BE2C (cell line): ENCODE data around the gene ROPN1L.

Source experiments
- DNase-seq: peaks from one replicate; pipeline ENCODE4 v3.0.0-alpha.2; 2020
- H3K27me3 ChIP-seq: fragments of 250-450 bp; sonication (Bioruptor Pico); 2 replicates; pipeline ENCODE4 v1.5.1; 2020; ENCODE audit warnings: mild to moderate bottlenecking
- H3K36me3 ChIP-seq: fragments of 250-450 bp; sonication (Bioruptor Pico); 2 replicates; pipeline ENCODE4 v1.5.1; 2020; ENCODE audit warnings: mild to moderate bottlenecking
- H3K4me1 ChIP-seq: fragments of 250-450 bp; sonication (Bioruptor Pico); 2 replicates; pipeline ENCODE4 v1.5.1; 2020
- H3K4me3 ChIP-seq: 2 replicates; pipeline ENCODE4 v1.5.1; 2011; ENCODE audit warnings: low read depth, low read length
- H3K9me3 ChIP-seq: fragments of 250-450 bp; sonication (Bioruptor Pico); 2 replicates; pipeline ENCODE4 v1.5.1; 2020
- CTCF ChIP-seq: IDR thresholded peaks from 2 replicates; pipeline ENCODE4 v1.5.1; 2012; ENCODE audit warnings: mild to moderate bottlenecking, low read depth, low read length

ROPN1L gene

GRCh38 chr5:10459080-10460055 is 17.7 kb downstream of the ROPN1L start:
- Histone ChIP-seq H3K4me1 (peaks cover 5% of the 10 kb centered on the region), H3K4me3 (no peak overlapping the region), H3K36me3 (no peaks in the 10 kb centered on the region), H3K27me3 (no peaks in the 10 kb centered on the region), H3K9me3 (no peaks in the 10 kb centered on the region)
- no peak for DNase-seq
- no peak for TF ChIP-seq CTCF

- no peak overlapping the region for H3K4me3 ChIP-seq
- no peak for TF ChIP-seq CTCF
- H3K27me3 ChIP-seq: no peaks in the 10 kb centered on the region
- no peaks in the 10 kb centered on the region for H3K9me3 ChIP-seq
- DNase-seq: peak; percentile 39
- H3K4me1 ChIP-seq: peaks cover 5% of the 10 kb centered on the region
- H3K36me3 ChIP-seq: no peaks in the 10 kb centered on the region
These were observed 18.7 kb downstream of the ROPN1L start for GRCh38 chr5:10460252-10460906.

- Histone ChIP-seq H3K4me1 (peaks cover 5% of the 10 kb centered on the region), H3K4me3 (no peak overlapping the region), H3K36me3 (no peaks in the 10 kb centered on the region), H3K9me3 (no peaks in the 10 kb centered on the region), H3K27me3 (no peaks in the 10 kb centered on the region)
- TF ChIP-seq CTCF: no peak
- no peak for DNase-seq
These were observed 19.4 kb downstream of the ROPN1L start for GRCh38 chr5:10461041-10461440.

- DNase-seq: no peak
- peaks cover 5% of the 10 kb centered on the region for H3K4me1 ChIP-seq
- H3K9me3 ChIP-seq: no peaks in the 10 kb centered on the region
- H3K36me3 ChIP-seq: no peaks in the 10 kb centered on the region
- H3K4me3 ChIP-seq: no peak overlapping the region
- no peaks in the 10 kb centered on the region for H3K27me3 ChIP-seq
- no peak for TF ChIP-seq CTCF
These were observed 20.4 kb downstream of the ROPN1L start for GRCh38 chr5:10461904-10462555.

- H3K27me3 ChIP-seq: no peaks in the 10 kb centered on the region
- H3K9me3 ChIP-seq: no peaks in the 10 kb centered on the region
- no peak for DNase-seq
- no peaks in the 10 kb centered on the region for H3K36me3 ChIP-seq
- no peak overlapping the region for H3K4me3 ChIP-seq
- H3K4me1 ChIP-seq: no peaks in the 10 kb centered on the region
- no peak for TF ChIP-seq CTCF
These were observed 21.9 kb downstream of the ROPN1L start for GRCh38 chr5:10463566-10463965.

- Histone ChIP-seq H3K4me1 (no peaks in the 10 kb centered on the region), H3K4me3 (no peak overlapping the region), H3K27me3 (no peaks in the 10 kb centered on the region), H3K36me3 (no peaks in the 10 kb centered on the region), H3K9me3 (no peaks in the 10 kb centered on the region)
- TF ChIP-seq CTCF: no peak
- DNase-seq: no peak
These were observed 22.5 kb downstream of the ROPN1L start for GRCh38 chr5:10464173-10464572.
